NCI-H1048 (cell line): ENCODE results near the gene SEMA4B.

Source experiments
- DNase-seq: peaks from one replicate; lab custom pipeline; 2025; lab: John Stamatoyannopoulos, UW

The SEMA4B gene

DNA sequence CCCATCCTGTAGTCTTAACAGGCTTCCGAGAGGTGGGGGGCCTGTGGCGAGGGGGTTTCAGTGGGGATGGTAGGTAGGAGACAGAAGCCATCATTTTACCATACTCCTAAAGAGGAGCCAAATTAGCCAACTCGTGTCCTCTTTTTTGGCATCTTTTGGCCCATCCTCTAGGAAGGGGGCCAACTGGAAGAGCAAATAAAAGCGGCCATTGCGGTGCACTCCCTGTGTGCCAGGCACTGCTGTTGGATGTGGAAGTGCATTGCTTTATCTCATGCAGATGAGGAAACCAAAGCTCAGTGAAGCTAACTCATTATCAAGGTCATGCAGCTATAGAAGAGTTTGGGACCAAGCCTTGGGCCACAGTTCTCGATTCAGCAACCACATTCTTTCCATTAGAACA is 6.1 kb downstream of the SEMA4B start:
- no peak for DNase-seq

DNA sequence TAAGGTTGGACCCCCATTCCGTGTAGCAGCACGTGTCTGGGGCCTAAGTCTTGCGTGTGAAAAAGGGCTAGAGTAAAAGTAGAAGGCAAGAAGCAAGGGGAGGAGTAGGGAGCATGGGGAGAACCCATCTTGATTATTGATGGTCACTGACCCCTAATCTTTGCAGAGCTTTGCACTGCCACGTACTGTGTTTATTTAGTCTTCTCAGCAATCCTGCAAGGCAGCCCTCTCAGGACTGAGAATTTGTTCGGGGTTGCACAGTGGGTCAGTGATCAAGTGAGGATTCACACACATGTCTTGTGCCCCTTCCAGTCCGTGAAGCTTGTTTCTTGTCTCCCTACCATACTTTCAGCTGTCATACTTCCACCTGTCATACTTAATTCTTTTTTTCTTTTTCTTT is 7.2 kb downstream of the SEMA4B start:
- no peak for DNase-seq

DNA sequence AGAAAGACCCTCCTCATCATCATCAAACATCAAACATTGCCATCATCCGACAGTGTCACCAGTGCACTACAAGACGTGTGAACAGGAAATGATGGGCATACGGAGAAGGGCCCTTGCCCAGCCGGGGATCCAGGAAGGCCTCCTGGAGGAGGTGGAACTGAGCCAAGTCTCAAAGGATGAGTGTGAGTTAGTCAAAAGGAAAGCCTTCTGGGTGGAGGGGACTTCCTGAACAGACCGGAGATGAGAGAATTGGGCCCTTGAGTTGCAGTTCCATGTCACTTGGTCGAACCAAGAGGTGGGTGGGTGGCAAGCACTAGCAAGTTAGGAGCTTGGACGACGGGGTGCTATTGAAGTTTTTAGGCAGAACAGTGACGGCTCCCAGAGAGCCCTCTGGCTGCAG is 8.5 kb downstream of the SEMA4B start:
- no peak for DNase-seq

DNA sequence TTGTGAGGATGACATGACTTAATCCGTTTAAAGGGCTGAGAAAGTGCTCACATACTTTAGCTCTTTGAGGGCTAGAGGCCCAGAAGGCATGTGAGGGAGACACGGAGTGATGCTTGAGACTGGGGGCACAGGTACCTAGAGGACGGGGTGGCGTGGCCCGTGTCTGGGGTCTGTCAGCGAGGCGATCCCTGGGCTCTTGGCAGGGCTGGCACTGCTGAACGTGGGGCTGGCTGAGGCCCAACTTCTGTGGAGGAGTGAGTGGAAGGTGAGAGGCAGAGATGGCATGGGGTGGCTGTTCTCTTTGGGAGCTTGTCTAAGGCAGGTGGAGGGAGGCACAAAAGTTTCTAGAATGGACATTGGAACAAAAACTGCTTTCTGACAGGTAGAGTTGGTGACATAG is 9.5 kb downstream of the SEMA4B start:
- no peak for DNase-seq

DNA sequence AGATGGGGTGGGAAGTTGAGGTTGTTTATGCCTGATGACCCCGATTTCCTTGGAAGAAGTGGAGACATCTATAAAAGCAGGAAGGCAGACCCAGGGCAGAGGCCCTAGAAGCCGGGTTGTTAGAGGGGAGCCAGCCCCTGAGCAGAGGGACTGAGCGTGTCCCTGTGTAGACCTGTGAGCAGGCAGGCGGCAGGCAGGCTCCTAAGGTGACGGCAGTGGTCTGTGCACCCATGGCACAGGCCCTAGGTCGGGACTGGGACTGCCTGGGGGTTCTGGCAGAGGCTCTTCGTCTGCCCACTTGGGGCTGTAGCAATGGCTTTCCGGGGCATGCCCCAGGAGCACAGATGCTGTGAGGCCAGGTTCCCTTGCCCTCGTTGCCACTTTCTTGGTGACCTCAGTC is 9.9 kb downstream of the SEMA4B start:
- no peak for DNase-seq

DNA sequence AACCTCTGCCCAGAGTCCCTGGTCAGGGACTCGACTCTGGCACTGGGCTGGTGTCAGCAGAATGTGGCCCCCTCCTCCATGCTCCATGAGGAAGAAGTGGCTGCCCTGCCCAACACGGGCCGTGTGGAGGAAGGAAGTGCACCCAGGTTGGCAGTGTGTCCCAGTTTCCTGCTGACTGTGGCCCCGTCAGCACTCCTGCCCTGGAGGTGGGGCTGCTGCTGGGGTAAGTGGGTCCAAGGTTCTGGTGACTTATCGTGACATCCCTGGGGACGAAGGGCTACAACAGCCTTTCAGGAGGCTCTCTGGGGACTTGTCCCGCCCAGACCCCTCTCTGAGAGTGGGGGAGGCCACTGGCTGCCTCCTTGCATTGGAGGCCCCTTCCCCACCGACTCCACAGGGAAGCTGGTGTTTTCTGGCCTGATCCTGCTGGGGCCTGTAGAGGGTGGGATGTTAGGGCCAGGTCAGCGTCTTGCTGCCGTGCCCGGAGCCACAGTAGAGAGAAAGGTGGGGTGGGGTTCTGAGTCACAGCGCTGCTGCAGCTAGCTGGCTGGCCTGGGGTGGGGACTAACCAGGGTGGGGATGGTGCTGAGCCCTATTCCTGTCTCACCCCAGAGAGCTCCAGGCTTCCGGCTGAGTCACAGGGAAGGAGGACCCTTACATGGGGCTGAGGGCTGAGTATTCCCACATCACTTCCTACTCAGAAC is 10.5 kb downstream of the SEMA4B start:
- no peak for DNase-seq

DNA sequence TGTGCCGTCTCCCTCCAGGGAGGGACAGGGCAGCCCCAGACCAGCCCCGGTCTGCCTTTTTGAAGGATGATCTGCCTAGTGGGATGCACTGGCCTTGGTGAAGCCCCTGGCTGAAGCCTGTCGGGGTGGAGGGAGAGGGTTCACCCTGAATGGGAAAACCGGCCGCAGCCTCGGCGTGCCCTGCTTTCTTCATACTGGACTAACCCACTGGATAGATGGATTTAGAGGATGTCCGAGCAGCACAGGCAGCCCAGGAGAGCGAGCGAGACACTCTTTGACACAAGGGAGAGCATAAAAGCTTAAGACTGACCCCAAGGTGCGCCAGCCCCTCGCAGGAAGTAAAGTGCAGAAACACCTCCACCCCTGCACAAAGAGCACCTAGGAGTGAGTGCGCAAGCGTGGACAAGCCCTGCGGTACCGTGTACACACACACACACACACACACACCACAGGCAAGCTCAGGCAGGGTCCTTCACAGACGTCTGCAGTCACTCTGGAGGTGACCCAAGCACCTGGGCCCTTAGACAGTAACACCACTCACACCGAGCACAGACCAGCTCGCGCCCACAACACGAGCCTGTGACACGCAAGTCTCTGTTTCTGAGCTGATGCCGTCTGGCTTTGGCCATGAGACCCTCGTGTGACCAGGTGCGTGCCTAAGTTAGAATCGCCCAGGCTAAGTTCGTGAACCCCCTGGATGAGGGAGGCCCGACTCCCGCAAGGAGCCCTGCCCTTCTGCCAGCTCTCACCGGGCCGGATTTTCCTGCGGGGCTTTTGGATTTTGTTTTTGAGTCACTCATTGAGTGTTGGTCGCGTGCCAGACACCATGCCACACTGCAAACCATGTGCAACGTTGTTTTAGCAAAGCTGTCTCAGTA is 11.3 kb downstream of the SEMA4B start:
- no peak for DNase-seq

DNA sequence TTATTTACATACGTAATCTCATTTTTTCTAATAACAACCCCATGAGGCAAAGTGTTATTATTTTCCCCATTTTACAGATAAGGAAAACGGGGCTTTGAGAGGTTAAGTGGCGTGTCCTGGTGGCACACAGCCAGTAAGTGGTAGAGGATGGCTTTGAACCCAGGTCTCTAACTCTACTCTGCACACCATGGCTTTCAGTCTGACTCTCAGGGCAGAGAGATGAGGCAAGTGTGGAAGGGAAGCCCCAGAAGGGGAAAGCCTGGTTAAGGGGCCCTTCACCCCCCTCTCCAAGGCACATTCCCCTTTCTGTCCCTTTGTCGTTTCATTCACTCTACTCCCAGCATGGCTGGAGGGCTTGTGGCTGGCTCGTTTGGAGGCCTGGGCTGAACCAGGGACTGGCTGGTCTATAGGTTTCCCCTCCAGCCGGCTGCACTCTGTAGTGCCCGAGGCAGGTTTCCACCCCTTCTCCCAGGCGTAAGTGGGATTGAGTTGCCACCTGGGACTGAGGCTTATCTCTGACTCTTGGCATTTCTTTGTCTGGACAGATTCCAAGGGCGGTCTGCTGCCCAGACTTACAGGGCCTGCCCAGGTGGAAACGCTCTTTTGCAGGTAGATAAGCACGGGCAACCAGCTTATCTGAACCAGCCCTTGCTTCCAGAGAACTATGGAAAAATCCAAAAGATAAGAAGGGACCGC is 12.1 kb downstream of the SEMA4B start:
- no peak for DNase-seq

DNA sequence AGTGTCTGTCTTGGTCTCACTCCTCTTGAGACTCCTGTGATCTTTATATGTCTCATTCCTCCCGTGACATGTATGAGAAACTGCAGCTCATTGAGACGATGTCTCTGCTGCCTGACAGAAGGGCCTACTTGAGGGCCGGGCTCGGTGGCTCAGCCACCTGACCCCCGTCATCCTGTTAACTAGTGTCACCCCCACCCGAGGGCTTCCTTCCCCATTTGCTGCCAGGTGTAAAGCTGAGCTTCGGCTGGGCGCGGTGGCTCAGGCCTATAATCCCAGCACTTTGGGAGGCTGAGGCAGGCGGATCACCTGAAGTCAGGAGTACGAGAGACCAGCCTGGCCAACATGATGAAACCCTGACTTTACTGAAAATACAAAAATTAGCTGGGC is 12.7 kb downstream of the SEMA4B start:
- DNase-seq, result no peak

DNA sequence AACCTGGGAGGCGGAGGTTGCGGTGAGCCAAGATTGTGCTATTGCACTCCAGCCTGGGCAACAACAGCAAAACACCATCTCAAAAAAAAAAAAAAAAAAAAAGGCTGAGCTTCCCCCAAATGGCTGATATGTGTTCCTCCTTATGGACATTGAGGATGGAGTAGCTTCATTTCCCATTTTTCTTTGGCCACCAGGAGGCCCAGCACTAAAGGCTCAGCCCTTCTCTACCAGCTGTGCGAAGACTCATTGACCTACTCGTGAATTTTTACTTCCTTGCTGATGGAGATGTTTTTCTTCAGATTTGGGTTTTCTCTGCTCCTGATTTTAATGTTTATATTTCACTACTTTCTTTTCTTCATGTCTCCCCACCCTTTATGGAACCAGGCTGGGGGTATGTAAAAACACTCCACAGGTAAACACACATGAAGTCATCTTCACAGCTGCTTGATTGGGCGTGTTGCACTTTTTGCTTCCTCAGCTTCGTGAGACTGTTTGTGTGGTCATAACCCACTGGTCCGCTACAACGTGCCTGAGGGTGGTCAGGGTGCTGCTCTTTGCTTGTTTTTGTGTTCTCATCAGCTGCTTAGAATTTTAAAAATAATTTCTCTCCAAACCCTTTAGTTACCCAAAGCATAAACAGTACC is 13.5 kb downstream of the SEMA4B start:
- no peak for DNase-seq

DNA sequence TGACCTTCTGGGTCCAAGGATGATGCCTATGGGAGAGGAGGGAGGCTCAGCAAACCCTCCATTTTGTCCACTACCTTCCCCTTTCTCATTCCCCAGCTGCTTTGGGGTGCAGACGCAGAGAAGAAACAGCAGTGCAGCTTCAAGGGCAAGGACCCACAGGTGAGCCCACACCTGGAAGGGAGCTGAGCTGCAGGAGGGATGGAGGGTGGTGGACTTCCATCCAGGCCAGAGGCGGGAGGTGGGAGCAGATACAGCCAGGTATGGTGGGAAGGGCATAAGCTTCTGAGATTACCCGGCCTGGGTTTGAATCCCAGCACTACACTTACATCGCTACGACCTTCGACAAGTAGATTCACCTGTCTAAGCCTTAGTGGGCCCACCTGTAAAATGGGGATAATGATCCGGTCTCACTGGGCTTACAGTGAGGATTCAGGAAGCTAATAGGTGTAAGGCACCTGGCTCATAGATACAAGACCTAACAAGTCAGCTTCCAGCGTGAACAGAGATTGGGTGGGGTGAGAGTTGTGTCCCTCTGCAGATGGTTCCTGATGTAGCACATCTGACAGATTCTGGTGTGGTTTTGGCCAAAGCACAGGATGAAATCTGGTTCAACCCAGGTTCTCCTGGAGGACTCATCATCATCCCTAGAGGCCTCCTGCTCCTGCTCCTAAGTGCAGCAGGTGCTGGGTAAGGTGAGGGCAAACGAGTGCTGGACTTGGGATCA is 16.7 kb downstream of the SEMA4B start:
- no peak for DNase-seq

DNA sequence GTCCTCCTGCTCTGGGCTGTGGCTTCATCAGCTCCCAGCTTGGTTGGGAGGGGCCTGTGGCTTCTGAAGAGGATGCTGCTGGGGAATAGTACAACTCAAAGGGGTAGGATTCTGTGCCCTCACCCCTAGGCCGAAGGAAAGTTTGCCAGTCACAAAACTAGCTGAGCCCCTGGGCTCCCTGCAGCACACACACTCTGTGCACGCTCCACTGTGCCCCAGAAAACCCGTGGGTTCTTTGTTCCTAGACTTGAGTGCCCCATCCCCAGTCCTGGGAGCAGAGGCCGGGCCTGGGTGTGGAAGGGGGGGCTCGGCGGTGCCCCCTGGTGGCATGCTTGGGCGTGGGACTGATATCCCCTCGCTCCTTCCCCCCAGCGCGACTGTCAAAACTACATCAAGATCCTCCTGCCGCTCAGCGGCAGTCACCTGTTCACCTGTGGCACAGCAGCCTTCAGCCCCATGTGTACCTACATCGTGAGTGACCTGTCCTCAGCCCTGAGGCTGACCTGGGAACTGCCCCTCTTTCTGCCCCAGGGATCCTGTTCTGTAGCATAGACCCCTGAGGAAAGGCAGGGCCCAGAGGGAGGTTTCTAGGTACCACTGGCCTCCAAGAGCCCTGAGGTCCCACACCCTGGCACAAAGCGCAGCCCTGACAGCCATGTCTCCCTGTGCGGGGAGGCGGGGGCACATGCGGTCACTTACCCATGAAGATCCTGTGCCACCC is 18.5 kb downstream of the SEMA4B start:
- DNase-seq, result no peak

DNA sequence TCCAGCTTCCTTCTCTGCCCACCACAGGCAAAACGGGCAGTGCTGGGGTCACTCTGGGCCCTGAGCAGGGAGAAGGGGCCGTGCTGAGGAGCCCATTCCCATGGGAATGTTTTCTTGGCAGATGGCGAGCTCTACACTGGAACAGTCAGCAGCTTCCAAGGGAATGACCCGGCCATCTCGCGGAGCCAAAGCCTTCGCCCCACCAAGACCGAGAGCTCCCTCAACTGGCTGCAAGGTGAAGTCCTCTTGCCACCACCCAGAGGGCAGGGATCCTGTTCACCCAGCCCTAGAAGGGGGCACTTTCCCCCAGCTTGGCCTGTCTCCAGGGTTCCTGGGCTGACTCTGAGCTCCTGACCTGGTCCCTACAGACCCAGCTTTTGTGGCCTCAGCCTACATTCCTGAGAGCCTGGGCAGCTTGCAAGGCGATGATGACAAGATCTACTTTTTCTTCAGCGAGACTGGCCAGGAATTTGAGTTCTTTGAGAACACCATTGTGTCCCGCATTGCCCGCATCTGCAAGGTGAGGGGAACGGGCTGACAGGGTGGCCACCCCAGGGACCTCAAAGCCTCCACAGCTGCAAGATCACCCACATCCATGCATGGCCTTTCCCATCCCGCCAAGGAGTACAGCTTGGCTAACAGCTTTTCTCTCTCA is 20.2 kb downstream of the SEMA4B start:
- no peak for DNase-seq

DNA sequence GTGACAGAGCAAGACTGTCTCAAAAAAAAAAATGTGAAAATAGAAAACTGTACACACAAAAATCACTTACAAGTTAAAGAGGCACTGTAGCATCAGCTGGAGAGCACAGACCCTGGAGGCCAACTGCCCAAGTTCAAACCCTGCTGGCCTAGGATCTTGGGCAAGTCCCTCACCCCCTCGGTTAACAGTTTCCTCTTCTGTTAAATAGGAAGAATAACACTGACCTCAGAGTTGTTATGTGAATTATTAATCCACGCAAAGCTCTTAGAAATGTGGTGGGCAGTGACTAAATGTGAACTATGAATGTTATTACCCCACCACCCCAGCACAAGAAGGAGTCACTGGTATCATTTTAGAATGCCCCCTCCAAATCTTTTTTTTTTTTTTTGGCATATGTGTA is 21.4 kb downstream of the SEMA4B start:
- DNase-seq, result no peak

DNA sequence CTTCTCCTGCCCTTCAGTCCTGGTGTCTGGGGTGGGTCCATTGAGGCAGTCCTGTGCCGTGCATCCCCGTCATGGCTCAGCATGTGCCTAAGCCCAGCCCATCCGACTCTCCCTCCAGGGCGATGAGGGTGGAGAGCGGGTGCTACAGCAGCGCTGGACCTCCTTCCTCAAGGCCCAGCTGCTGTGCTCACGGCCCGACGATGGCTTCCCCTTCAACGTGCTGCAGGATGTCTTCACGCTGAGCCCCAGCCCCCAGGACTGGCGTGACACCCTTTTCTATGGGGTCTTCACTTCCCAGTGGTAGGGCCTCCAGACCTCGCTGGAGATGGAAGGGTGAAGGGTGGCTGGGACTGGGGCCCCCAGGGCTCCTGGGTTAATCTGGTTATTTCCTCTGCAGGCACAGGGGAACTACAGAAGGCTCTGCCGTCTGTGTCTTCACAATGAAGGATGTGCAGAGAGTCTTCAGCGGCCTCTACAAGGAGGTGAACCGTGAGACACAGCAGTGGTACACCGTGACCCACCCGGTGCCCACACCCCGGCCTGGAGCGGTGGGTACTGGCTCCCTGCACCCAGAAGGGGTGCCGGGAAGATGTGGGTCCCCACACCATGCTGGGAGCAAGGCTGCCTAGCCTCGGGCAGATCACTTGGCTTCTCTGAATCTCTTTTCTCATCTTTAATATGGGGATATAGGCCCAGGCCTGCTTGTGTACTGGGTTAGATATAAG is 22.5 kb downstream of the SEMA4B start:
- no peak for DNase-seq

DNA sequence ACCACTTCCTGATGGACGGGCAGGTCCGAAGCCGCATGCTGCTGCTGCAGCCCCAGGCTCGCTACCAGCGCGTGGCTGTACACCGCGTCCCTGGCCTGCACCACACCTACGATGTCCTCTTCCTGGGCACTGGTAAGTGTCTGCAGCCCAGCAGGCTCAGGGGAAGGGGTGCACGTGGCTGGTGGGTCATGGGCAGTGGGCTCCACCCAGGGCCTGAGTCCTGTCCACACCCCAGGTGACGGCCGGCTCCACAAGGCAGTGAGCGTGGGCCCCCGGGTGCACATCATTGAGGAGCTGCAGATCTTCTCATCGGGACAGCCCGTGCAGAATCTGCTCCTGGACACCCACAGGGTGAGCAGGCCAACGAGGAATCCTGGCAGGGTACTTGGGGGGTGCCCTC is 23.9 kb downstream of the SEMA4B start:
- no peak for DNase-seq

DNA sequence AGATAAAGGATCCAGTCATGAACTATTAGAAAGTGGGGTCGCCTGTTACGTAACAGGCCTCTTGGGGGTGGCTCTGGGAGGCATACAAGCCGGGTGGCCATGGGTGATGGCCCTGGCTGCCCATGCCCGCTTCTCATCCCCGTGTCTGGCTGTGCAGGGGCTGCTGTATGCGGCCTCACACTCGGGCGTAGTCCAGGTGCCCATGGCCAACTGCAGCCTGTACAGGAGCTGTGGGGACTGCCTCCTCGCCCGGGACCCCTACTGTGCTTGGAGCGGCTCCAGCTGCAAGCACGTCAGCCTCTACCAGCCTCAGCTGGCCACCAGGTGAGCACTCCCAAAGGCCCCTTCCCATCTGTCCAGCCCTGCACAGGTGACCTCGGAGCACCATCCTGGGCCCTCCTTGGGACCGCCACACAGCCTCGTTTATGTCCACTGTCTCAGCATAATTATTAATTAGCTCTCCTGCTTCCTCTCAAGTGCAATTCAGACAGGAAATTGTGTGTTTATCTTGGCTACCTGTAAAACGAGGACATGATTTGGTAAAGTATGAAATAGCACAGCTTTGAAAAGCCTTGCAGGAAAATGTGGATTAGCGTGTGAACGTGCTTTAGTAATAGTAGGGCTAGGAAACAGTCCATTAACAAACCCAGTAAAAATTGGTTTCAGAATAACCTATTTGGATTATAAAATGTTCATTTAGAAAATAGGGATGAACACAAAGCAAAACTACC is 24.5 kb downstream of the SEMA4B start:
- no peak for DNase-seq

DNA sequence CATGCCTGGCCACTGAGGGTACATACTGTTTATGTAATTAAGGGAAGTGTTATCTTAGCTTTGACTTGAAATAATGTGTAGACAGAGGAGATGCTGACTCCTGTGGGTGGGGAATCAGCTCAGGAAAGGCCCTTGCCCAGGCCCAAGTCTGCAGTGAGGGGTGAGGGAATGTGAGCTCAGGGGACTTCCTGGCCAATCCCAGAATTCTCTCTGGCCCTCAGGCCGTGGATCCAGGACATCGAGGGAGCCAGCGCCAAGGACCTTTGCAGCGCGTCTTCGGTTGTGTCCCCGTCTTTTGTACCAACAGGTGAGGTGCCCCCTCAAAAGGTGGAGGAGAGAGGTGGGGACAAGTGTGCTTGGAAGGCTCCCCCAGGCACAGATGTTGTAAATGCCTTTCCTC is 26.2 kb downstream of the SEMA4B start:
- no peak for DNase-seq
